Middle frontal gyrus (tissue), 1 donor: ENCODE results near the gene DDI1.

ENCODE experiments used
- DNase-seq: peaks from one replicate; pipeline ENCODE4 v3.0.0-alpha.2; 2015; ENCODE audit warnings: low spot score; ENCODE audit errors: extremely low spot score

DDI1 gene

GRCh38 chr11:104076455-104076854 is 40.0 kb downstream of the DDI1 start:
- DNase-seq: no peak

- DNase-seq: no peak
These were observed 41.8 kb downstream of the DDI1 start for GRCh38 chr11:104078245-104078644.

GRCh38 chr11:104078995-104079394 is 42.6 kb downstream of the DDI1 start:
- DNase-seq: no peak

- no peak for DNase-seq
These were observed 50.2 kb downstream of the DDI1 start for GRCh38 chr11:104086621-104087020.
